Chondrocyte (in vitro differentiated cells): ENCODE results near the gene WEE2. TPM values are rescaled to one million over a fixed set of nuclear protein-coding genes. Genes with fewer than 3 reads are reported as not detected.

Experiments used
- DNase-seq: peaks from one replicate; pipeline ENCODE4 v3.0.0; 2021; ENCODE audit warnings: mixed read lengths, low spot score
- H3K27ac Mint-ChIP-seq: one replicate; pipeline ENCODE4 v1.8.0; 2021; ENCODE audit warnings: mild to moderate bottlenecking, moderate library complexity, mixed read lengths; ENCODE audit not compliant: unreplicated experiment
- H3K27me3 Mint-ChIP-seq: 2 replicates; pipeline ENCODE4 v1.8.0; 2021; ENCODE audit warnings: low read depth, mixed read lengths
- H3K36me3 Mint-ChIP-seq: 2 replicates; pipeline ENCODE4 v1.8.0; 2021; ENCODE audit warnings: low read depth, mixed read lengths
- H3K4me1 Mint-ChIP-seq: 2 replicates; pipeline ENCODE4 v1.8.0; 2021; ENCODE audit warnings: low read depth, mild to moderate bottlenecking, mixed read lengths
- H3K4me3 Mint-ChIP-seq: one replicate; pipeline ENCODE4 v1.8.0; 2021; ENCODE audit warnings: mild to moderate bottlenecking, moderate library complexity, mixed read lengths; ENCODE audit not compliant: unreplicated experiment
- H3K9me3 Mint-ChIP-seq: 2 replicates; pipeline ENCODE4 v1.8.0; 2021; ENCODE audit warnings: low read depth, mixed read lengths
- CTCF ChIP-seq: fragments of 200-600 bp; sonication (generic); IDR thresholded peaks from 2 replicates; pipeline ENCODE4 v1.5.0; 2021; ENCODE audit warnings: antibody characterized with exemption, mild to moderate bottlenecking, moderate library complexity
- total RNA-seq: library from RNA; stranded (reverse); gene quantifications from 3 replicates; pipeline ENCODE4 v1.2.1, GENCODE V29; 2021

The WEE2 gene
- total RNA-seq, 1 donor from 2014 or later, result not detected

- Mint-ChIP-seq H3K4me1 (no peaks in the 10 kb centered on the region), H3K27ac (no peak overlapping the region), H3K4me3 (no peak overlapping the region), H3K36me3 (peaks cover 2% of the 10 kb centered on the region), H3K27me3 (peaks cover 2% of the 10 kb centered on the region), H3K9me3 (no peaks in the 10 kb centered on the region)
- no peak for TF ChIP-seq CTCF
- no peak for DNase-seq
Measured at GRCh38 chr7:141713890-141714289, 5.7 kb downstream of the WEE2 start.

GRCh38 chr7:141714571-141714970 lies 6.4 kb downstream of the WEE2 start:
- DNase-seq, result no peak
- Mint-ChIP-seq H3K36me3 (peaks cover 2% of the 10 kb centered on the region), H3K9me3 (no peaks in the 10 kb centered on the region)

GRCh38 chr7:141715018-141715417 lies 6.9 kb downstream of the WEE2 start:
- peaks cover 2% of the 10 kb centered on the region for H3K36me3 Mint-ChIP-seq

More at GRCh38 chr7:141714571-141714970, 6.4 kb downstream of the WEE2 start:
- H3K4me3 Mint-ChIP-seq, result no peak overlapping the region
- H3K4me1 Mint-ChIP-seq, result no peaks in the 10 kb centered on the region
- no peak overlapping the region for H3K27ac Mint-ChIP-seq
- H3K27me3 Mint-ChIP-seq, result peaks cover 2% of the 10 kb centered on the region
- no peak for TF ChIP-seq CTCF

GRCh38 chr7:141715794-141716689 lies 7.9 kb downstream of the WEE2 start:
- no peak overlapping the region for H3K4me3 Mint-ChIP-seq
- no peak overlapping the region for H3K27ac Mint-ChIP-seq
- DNase-seq, result no peak
- TF ChIP-seq CTCF, result no peak
- no peaks in the 10 kb centered on the region for H3K4me1 Mint-ChIP-seq
- peaks cover 2% of the 10 kb centered on the region for H3K27me3 Mint-ChIP-seq
- H3K36me3 Mint-ChIP-seq, result peaks cover 2% of the 10 kb centered on the region
- no peaks in the 10 kb centered on the region for H3K9me3 Mint-ChIP-seq

More at GRCh38 chr7:141715018-141715417, 6.9 kb downstream of the WEE2 start:
- no peaks in the 10 kb centered on the region for H3K4me1 Mint-ChIP-seq
- no peak overlapping the region for H3K27ac Mint-ChIP-seq
- TF ChIP-seq CTCF, result no peak
- peaks cover 2% of the 10 kb centered on the region for H3K27me3 Mint-ChIP-seq
- no peak for DNase-seq
- H3K4me3 Mint-ChIP-seq, result no peak overlapping the region
- no peaks in the 10 kb centered on the region for H3K9me3 Mint-ChIP-seq

GRCh38 chr7:141717450-141717849 lies 9.3 kb downstream of the WEE2 start:
- Mint-ChIP-seq H3K27ac (no peak overlapping the region), H3K4me1 (no peaks in the 10 kb centered on the region), H3K4me3 (no peak overlapping the region), H3K36me3 (peaks cover 2% of the 10 kb centered on the region), H3K27me3 (peaks cover 2% of the 10 kb centered on the region), H3K9me3 (no peaks in the 10 kb centered on the region)
- TF ChIP-seq CTCF, result no peak
- DNase-seq, result no peak
